ENCODE measurements around the gene SPTBN5.

- no peak for TF ChIP-seq POLR2A (IDR thresholded peaks at IDR 0.05; ENCODE audit: borderline replicate concordance, extremely low read depth, insufficient read depth, insufficient read length)
- no peak for TF ChIP-seq EZH2 (IDR thresholded peaks at IDR 0.05)
- no peak for TF ChIP-seq CTCF (IDR thresholded peaks at IDR 0.05 in 2 of 3, conservative IDR thresholded peaks at IDR 0.05 in 1 of 3; ENCODE audit: borderline replicate concordance in 1 of 3, insufficient read depth in 1 of 3, low read depth in 2 of 3, low read length in 2 of 3)
- TF ChIP-seq REST (IDR thresholded peaks at IDR 0.05; ENCODE audit: low read depth): no peak
- TF ChIP-seq POLR2AphosphoS5 (IDR thresholded peaks at IDR 0.05; ENCODE audit: low read depth, low read length): no peak
- TF ChIP-seq FOSL1 (IDR thresholded peaks at IDR 0.05; ENCODE audit: low read depth): no peak
- TF ChIP-seq JUND (IDR thresholded peaks at IDR 0.05): no peak
- TF ChIP-seq EZH2phosphoT487 (IDR thresholded peaks at IDR 0.05; ENCODE audit: borderline replicate concordance): no peak
- no peak for TF ChIP-seq SIN3A (IDR thresholded peaks at IDR 0.05; ENCODE audit: low read depth)
- TF ChIP-seq ATF3 (IDR thresholded peaks at IDR 0.05): no peak
- no peak for TF ChIP-seq RAD21 (IDR thresholded peaks at IDR 0.05; ENCODE audit: low read depth)
- TF ChIP-seq YY1 (IDR thresholded peaks at IDR 0.05; ENCODE audit: extremely low read depth, insufficient replicate concordance, low read depth, low read length): no peak
- TF ChIP-seq EGR1 (IDR thresholded peaks at IDR 0.05; ENCODE audit: low read depth): no peak
- TF ChIP-seq MAX (IDR thresholded peaks at IDR 0.05): no peak
Measured at GRCh38 chr15:41853831-41854230, 40.0 kb downstream of the SPTBN5 start.

Measured in HCT116 (cell line).